Bone marrow (tissue), 2 donors: ENCODE data around the gene TRMT6.

Experiments
- DNase-seq, 2 donors: peaks; one replicate each; lab custom pipeline; 2025; lab: John Stamatoyannopoulos, UW

TRMT6 gene

DNA sequence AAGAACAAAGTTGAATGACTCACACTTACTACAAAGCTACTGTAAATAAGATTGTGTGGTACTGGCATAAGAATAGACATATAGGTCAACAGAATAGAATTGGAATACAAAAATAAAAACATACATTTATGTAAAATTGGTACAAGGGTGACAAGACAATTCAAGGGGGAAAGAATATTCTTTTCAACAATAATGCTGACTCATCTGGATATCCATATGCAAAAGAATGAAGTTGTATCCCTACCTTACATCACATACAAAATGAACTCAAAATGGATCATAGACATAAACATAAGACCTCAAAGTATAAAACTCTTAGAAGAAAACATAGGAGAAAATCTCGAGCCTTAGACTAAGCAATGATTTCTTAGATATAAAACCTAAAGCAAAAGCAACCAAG lies 50.9 kb downstream of the TRMT6 start:
- no peak for DNase-seq

DNA sequence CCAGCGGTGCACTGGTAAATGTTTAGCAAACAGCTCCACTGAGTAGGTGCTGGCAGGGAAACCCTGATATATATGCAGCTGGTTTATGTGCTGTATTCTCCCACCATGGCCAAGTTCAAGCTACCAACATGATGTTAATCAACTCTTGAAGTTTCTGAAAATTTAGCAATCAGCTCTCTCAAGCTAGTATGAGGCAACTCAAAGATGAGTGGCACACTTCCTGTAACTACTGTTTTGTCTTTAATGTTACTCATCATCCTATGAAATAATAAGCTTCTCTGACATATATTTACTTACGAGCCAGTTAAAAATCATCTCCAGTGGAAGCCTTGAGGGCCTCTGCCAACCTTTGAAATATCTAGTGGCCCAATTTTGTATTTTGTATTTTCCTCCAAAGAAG lies 54.7 kb downstream of the TRMT6 start:
- no peak for DNase-seq

DNA sequence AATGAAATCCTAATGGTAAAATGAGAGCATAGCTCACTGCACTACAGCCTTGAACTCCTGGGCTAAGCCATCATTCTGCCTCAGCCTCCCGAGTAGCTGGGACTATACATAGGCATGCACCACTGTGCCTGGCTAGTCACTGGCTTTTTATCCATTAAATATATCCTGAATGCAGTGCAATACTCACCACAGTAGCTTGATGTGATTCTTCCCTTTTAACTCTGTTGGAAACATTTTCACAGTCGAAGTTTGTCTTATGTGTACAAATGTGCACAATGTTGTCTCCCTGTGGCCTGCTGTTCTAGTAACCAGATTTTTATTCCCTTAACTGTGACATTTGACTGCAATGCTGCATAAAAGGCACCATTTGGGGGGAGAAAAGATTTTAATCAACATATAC lies 56.7 kb downstream of the TRMT6 start:
- no peak for DNase-seq

DNA sequence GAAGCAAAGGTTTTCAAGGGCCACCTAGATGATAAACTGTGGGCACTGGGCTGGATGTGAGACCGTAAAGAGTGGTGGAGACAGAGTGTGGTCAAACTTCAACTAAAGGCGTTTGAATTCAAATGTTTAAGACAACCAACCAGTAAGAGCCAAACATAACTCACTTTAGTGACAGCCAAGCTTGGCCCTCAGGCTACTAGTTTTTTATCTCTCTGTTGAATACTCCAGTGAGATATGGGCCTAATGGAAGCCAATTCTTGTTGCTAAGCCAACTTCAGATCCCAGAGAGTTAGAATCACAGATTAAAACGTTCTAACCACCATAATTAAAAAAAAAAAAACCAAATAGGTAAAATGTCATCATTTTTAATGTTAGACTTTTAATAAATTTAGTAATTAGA lies 57.3 kb downstream of the TRMT6 start:
- no peak for DNase-seq

DNA sequence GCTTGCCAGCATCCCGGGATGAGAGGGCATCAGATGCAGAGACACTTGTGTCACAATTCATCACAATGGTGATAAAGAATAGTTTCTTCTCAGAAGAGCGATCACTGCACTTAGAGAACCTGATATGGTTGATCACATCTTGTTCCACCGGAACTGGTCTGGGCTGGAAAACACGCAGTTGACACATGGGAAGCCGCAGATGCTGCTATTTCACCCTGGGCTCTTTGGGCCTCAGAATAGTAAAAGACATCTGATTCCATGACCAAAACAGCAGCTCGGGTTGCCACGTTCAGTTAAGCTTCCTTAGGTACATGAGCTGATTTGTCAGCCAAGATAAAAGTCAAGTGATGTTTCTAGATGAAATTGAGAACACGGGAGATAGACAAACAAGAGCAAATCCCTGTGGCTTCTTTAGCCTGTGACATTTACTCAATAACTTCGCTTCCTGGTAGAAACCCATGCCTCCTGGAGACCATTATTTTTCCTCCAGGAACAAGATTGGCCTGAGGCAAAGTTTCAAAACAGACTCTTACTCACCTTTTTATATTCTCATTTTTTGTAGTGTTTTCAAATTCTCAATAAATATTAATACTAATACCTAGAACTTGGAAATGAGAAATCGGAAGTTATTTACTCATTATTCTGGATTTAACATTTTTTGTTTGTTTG lies 59.4 kb downstream of the TRMT6 start:
- DNase-seq, result no peak

DNA sequence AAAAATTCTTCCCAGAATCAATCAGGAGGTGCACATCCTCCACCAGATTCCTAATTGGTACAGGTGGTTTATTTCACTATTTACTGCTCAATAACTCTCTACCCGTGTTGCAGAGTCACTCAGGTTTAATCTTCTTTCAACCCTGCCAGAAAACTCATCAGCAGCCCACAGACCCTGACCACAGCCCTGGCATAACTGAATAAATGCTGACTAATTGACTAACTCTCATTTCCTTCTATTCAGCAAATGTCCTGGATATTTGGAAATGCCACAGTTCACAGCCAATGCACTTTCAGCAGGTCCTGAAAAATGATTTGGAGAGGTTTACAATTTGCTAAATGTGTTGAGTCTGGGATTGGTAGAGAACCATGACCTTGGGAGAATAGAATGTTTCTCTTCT lies 62.3 kb downstream of the TRMT6 start:
- no peak for DNase-seq

DNA sequence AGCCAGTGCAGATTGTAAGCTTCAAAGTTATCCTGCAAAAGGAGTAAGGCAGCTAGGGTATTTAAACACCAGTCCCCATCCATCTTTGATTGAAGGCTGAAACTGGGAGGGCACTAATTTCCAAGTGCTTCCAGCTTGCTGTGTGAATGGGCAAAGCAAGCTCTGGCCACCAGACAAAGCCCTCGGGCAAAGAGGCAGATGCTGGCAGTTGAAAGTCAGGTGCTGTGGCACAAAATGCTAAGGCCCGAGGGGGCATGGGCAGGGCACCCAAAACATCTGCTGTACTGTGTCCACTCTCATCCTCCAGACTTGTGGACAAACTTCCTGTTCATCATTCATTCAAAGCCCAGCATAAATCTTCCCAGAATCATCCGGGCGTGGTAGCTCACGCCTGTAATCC lies 62.9 kb downstream of the TRMT6 start:
- no peak for DNase-seq
